Smooth muscle cell (in vitro differentiated cells): ENCODE results near the gene EIF5B. TPM values are rescaled to one million over a fixed set of nuclear protein-coding genes. Genes with fewer than 3 reads are reported as not detected.
A peak's percentile ranks its signal among the peaks of the same experiment; 100 is the strongest.

Source experiments
- DNase-seq: peaks from one replicate; lab custom pipeline; 2025; ENCODE audit not compliant: unreplicated experiment; lab: John Stamatoyannopoulos, UW
- H2AFZ ChIP-seq: fragments of 200-600 bp; sonication (generic); 2 replicates; pipeline ENCODE4 v1.6.0; 2016; ENCODE audit warnings: antibody characterized with exemption, low read depth, mild to moderate bottlenecking
- H3F3A ChIP-seq: fragments of 200-600 bp; sonication (generic); 2 replicates; pipeline ENCODE4 v1.6.0; 2017; ENCODE audit warnings: antibody characterized with exemption, low read depth
- H3K27ac ChIP-seq: fragments of 200-600 bp; sonication (generic); 2 replicates; pipeline ENCODE4 v1.5.1; 2016; ENCODE audit warnings: low read depth, mild to moderate bottlenecking
- H3K27me3 ChIP-seq: fragments of 200-600 bp; sonication (generic); 2 replicates; pipeline ENCODE4 v1.6.1; 2016; ENCODE audit warnings: low read depth, mild to moderate bottlenecking
- H3K36me3 ChIP-seq: fragments of 200-600 bp; sonication (generic); 2 replicates; pipeline ENCODE4 v1.5.1; 2016; ENCODE audit warnings: low read depth
- H3K4me1 ChIP-seq: fragments of 200-600 bp; sonication (generic); 2 replicates; pipeline ENCODE4 v1.5.1; 2016; ENCODE audit warnings: low read depth
- H3K4me2 ChIP-seq: fragments of 200-600 bp; sonication (generic); 2 replicates; pipeline ENCODE4 v1.6.0; 2016; ENCODE audit warnings: mild to moderate bottlenecking
- H3K4me3 ChIP-seq: fragments of 200-600 bp; sonication (generic); 2 replicates; pipeline ENCODE4 v1.5.1; 2016; ENCODE audit warnings: mild to moderate bottlenecking
- H3K79me2 ChIP-seq: fragments of 200-600 bp; sonication (generic); 2 replicates; pipeline ENCODE4 v1.6.0; 2016; ENCODE audit warnings: low read depth, mild to moderate bottlenecking
- H3K9ac ChIP-seq: fragments of 200-600 bp; sonication (generic); 2 replicates; pipeline ENCODE4 v1.6.0; 2016; ENCODE audit warnings: low read depth
- H3K9me3 ChIP-seq: fragments of 200-600 bp; sonication (generic); replicated peaks from 2 replicates; pipeline ENCODE4 v1.5.1; 2016; ENCODE audit warnings: low read depth
- H4K20me1 ChIP-seq: fragments of 200-600 bp; sonication (generic); 2 replicates; pipeline ENCODE4 v1.6.0; 2016; ENCODE audit warnings: low read depth
- WGBS: methylation state at CpG from one replicate; pipeline ENCODE4 v1.1.7; 2016; ENCODE audit warnings: low lambda C conversion rate; 5-methylcytosine and 5-hydroxymethylcytosine counted together
- polyA plus RNA-seq: library from polyadenylated mRNA; unstranded; fragments of >200 nt; fragmentation: Nextera tagmentation; extraction: Ambion mirVana; gene quantifications from 2 replicates; pipeline ENCODE4 v1.2.1, GENCODE V29; 2016
- total RNA-seq: library from RNA; depleted of rRNA; stranded (reverse); fragments of >200 nt; gene quantifications from 2 replicates; pipeline ENCODE4 v1.2.3, GENCODE V29; 2014
- TF ChIP-seq, protein P1 (sequence below): fragments of 200-600 bp; sonication (generic); IDR thresholded peaks from 2 replicates; pipeline ENCODE4 v1.5.1; 2017; ENCODE audit warnings: borderline replicate concordance, mild to moderate bottlenecking, antibody characterized with exemption; ENCODE audit not compliant: insufficient read depth, poor library complexity, severe bottlenecking

Gene EIF5B
- total and polyA plus RNA-seq, 2 experiments from 2014 or later, result 17.1 to 23.3 TPM

DNA sequence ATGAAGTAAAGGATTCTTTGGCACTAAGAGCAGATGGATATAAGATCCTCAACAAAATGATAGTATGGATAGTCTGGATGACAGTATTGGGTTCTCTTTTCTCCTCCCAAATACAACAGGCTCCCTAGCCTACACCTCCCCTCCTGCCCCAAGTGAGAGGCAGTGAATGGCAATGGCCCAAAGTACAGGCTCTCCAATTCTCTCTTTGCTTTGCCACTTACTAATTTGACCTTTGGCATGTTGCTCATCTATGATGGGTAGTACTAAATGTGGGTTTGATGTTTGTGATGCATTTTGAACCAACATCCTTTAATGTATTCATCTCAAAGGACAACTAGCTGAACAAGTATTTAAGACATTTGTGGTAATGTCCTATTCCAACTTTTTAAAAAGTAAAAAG is 65.9 kb downstream of the EIF5B start:
- H3K27ac ChIP-seq, result no peak overlapping the region
- no peak for DNase-seq
- no peaks in the 10 kb centered on the region for H3K27me3 ChIP-seq
- no peaks in the 10 kb centered on the region for H3K4me1 ChIP-seq
- peaks cover 3% of the 10 kb centered on the region for H3F3A ChIP-seq
- H3K79me2 ChIP-seq, result no peaks in the 10 kb centered on the region
- H4K20me1 ChIP-seq, result no peaks in the 10 kb centered on the region
- H3K36me3 ChIP-seq, result peaks cover 26% of the 10 kb centered on the region
- H3K9me3 ChIP-seq, result no peaks in the 10 kb centered on the region
- no peak overlapping the region for H2AFZ ChIP-seq
- no peak overlapping the region for H3K9ac ChIP-seq
- TF ChIP-seq, protein P1, sequence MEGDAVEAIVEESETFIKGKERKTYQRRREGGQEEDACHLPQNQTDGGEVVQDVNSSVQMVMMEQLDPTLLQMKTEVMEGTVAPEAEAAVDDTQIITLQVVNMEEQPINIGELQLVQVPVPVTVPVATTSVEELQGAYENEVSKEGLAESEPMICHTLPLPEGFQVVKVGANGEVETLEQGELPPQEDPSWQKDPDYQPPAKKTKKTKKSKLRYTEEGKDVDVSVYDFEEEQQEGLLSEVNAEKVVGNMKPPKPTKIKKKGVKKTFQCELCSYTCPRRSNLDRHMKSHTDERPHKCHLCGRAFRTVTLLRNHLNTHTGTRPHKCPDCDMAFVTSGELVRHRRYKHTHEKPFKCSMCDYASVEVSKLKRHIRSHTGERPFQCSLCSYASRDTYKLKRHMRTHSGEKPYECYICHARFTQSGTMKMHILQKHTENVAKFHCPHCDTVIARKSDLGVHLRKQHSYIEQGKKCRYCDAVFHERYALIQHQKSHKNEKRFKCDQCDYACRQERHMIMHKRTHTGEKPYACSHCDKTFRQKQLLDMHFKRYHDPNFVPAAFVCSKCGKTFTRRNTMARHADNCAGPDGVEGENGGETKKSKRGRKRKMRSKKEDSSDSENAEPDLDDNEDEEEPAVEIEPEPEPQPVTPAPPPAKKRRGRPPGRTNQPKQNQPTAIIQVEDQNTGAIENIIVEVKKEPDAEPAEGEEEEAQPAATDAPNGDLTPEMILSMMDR, result no peak
- H3K4me3 ChIP-seq, result no peak overlapping the region
- no peak overlapping the region for H3K4me2 ChIP-seq

DNA sequence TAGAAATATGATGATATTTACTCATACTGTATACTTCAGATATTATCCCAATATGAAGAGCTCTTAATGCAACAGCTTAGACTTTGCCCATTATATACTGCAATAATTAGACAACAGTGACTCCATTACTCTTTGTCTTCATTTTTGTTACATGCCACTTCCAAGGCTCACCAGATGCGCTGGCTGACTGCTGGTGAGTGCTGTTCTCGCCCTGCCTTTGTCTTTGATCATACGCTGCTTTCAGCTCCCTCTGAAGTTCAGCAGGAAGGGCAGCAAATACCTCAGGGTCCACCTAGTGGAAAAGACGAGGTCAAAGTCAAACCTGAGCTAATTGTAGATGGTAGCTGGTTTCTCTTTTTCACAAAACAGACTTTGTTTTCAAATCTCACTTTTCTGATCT is 66.3 kb downstream of the EIF5B start:
- TF ChIP-seq, protein P1, result no peak
- H3F3A ChIP-seq, result no peaks in the 10 kb centered on the region
- H3K4me2 ChIP-seq, result no peak overlapping the region
- H2AFZ ChIP-seq, result no peak overlapping the region
- H3K9me3 ChIP-seq, result no peaks in the 10 kb centered on the region
- no peak for DNase-seq
- H3K36me3 ChIP-seq, result peaks cover 21% of the 10 kb centered on the region
- peak overlapping the region; percentile 74 for H3K27ac ChIP-seq
- no peaks in the 10 kb centered on the region for H3K27me3 ChIP-seq
- no peaks in the 10 kb centered on the region for H3K4me1 ChIP-seq
- no peak overlapping the region for H3K9ac ChIP-seq
- 53% methylated on average over 4 of the region's 4 CpGs for WGBS
- no peaks in the 10 kb centered on the region for H4K20me1 ChIP-seq
- no peaks in the 10 kb centered on the region for H3K79me2 ChIP-seq
- no peak overlapping the region for H3K4me3 ChIP-seq

GRCh38 chr2:99404039-99404796 is 67.0 kb downstream of the EIF5B start:
- WGBS, result 78% methylated on average over 8 of the region's 8 CpGs
- Histone ChIP-seq H3K79me2 (no peaks in the 10 kb centered on the region), H4K20me1 (no peaks in the 10 kb centered on the region), H3K36me3 (peaks cover 20% of the 10 kb centered on the region), H2AFZ (no peak overlapping the region), H3K4me2 (no peak overlapping the region), H3K9ac (no peak overlapping the region), H3K27me3 (no peaks in the 10 kb centered on the region), H3K4me1 (no peaks in the 10 kb centered on the region), H3K9me3 (no peaks in the 10 kb centered on the region), H3K4me3 (no peak overlapping the region), H3K27ac (peak overlapping the region; percentile 74), H3F3A (no peaks in the 10 kb centered on the region)
- DNase-seq, result no peak
- TF ChIP-seq, protein P1, result no peak
